ENCODE results near the gene CFAP300.

DNA sequence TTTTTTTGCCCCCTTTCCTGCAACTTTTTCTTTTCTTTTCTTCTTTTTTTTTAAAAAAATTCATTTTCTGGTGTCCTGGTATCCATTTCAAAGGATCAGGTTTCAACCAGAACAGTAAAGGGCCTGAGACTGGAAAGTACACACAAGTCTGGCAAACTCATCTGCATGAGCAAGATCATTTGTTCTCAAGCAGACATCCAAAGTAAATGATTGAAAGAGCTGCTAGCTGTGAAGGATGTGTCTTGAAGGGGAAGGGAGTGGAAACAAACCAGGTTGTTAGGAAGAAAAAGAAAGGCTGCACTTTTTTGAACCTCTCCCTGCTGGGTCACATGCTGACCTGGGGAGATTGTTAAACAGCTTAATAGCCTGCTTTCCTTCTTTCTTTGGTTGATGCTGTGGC lies 68.3 kb downstream of the CFAP300 start:
- TF ChIP-seq POLR2AphosphoS5 (IDR thresholded peaks at IDR 0.05) (no peak), POLR2A (IDR thresholded peaks at IDR 0.05) (no peak)
- TF ChIP-seq, protein P1, sequence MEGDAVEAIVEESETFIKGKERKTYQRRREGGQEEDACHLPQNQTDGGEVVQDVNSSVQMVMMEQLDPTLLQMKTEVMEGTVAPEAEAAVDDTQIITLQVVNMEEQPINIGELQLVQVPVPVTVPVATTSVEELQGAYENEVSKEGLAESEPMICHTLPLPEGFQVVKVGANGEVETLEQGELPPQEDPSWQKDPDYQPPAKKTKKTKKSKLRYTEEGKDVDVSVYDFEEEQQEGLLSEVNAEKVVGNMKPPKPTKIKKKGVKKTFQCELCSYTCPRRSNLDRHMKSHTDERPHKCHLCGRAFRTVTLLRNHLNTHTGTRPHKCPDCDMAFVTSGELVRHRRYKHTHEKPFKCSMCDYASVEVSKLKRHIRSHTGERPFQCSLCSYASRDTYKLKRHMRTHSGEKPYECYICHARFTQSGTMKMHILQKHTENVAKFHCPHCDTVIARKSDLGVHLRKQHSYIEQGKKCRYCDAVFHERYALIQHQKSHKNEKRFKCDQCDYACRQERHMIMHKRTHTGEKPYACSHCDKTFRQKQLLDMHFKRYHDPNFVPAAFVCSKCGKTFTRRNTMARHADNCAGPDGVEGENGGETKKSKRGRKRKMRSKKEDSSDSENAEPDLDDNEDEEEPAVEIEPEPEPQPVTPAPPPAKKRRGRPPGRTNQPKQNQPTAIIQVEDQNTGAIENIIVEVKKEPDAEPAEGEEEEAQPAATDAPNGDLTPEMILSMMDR (IDR thresholded peaks at IDR 0.05) = no peak
